GM12874 (cell line): Measurements from ENCODE around the gene PRKCQ.

ENCODE experiments used
- CTCF ChIP-seq: IDR thresholded peaks from 2 replicates; pipeline ENCODE4 v1.5.1; 2011; ENCODE audit warnings: low read depth, mild to moderate bottlenecking, control low read depth, low read length, moderate library complexity; ENCODE audit not compliant: insufficient read depth

Gene PRKCQ

GRCh38 chr10:6396226-6396625 lies 183.8 kb downstream of the PRKCQ start:
- TF ChIP-seq CTCF: no peak

- no peak for TF ChIP-seq CTCF
Observed at GRCh38 chr10:6395606-6396005, 184.5 kb downstream of the PRKCQ start.

- TF ChIP-seq CTCF: no peak
Observed at GRCh38 chr10:6394084-6394483, 186.0 kb downstream of the PRKCQ start.

GRCh38 chr10:6393168-6393567 lies 186.9 kb downstream of the PRKCQ start:
- TF ChIP-seq CTCF: no peak

GRCh38 chr10:6390213-6390845 lies 189.7 kb downstream of the PRKCQ start:
- no peak for TF ChIP-seq CTCF

GRCh38 chr10:6388261-6388893 lies 191.7 kb downstream of the PRKCQ start:
- TF ChIP-seq CTCF: no peak

- no peak for TF ChIP-seq CTCF
Observed at GRCh38 chr10:6386960-6387359, 193.1 kb downstream of the PRKCQ start.
